SK-N-SH (cell line): Measurements from ENCODE around the gene CDK18.

Experiments used
- CTCF ChIP-seq: fragments of 200-600 bp; sonication (generic); IDR thresholded peaks from 2 replicates; pipeline ENCODE4 v1.6.1; 2017; ENCODE audit warnings: antibody characterized with exemption, mild to moderate bottlenecking, moderate library complexity
- POLR2AphosphoS5 ChIP-seq: IDR thresholded peaks from 2 replicates; pipeline ENCODE4 v1.6.1; 2012; ENCODE audit warnings: low read depth, low read length
- REST ChIP-seq: IDR thresholded peaks from 2 replicates; pipeline ENCODE4 v1.6.1; 2012; ENCODE audit warnings: mild to moderate bottlenecking, low read depth, low read length, moderate library complexity
- SIN3A ChIP-seq: IDR thresholded peaks from 2 replicates; pipeline ENCODE4 v1.6.1; 2012; ENCODE audit warnings: low read depth, mild to moderate bottlenecking, low read length, moderate library complexity, borderline replicate concordance
- TCF12 ChIP-seq: IDR thresholded peaks from 2 replicates; pipeline ENCODE4 v1.4.0; 2012
- TEAD4 ChIP-seq: IDR thresholded peaks from 2 replicates; pipeline ENCODE4 v1.4.0; 2012; ENCODE audit warnings: mild to moderate bottlenecking, borderline replicate concordance; ENCODE audit not compliant: insufficient read depth
- YY1 ChIP-seq: IDR thresholded peaks from 2 replicates; pipeline ENCODE4 v1.4.0; 2012; ENCODE audit warnings: low read depth, mild to moderate bottlenecking
- ZBTB33 ChIP-seq: IDR thresholded peaks from 2 replicates; pipeline ENCODE4 v1.4.0; 2012; ENCODE audit warnings: low read depth, borderline replicate concordance

- TF ChIP-seq ZBTB33 (no peak), POLR2AphosphoS5 (no peak), SIN3A (no peak), CTCF (no peak), REST (no peak), TEAD4 (no peak), TCF12 (no peak), YY1 (no peak)
These were observed 36.9 kb downstream of the CDK18 start for GRCh38 chr1:205541161-205541886.
